SK-N-SH treated with all-trans-retinoic acid at 6 μM for 48 hours (cell line): ENCODE results near the gene ANKRD55.

Source experiments
- CREB5 ChIP-seq: fragments of 250-450 bp; sonication (Bioruptor Pico); IDR thresholded peaks from 2 replicates; pipeline ENCODE4 v1.5.1; 2020; ENCODE audit warnings: low read depth, mild to moderate bottlenecking, moderate library complexity
- ESRRG ChIP-seq: fragments of 250-450 bp; sonication (Bioruptor Pico); IDR thresholded peaks from 2 replicates; pipeline ENCODE4 v1.6.1; 2021; ENCODE audit warnings: mild to moderate bottlenecking
- GLIS3 ChIP-seq: fragments of 250-450 bp; sonication (Bioruptor Pico); IDR thresholded peaks from 2 replicates; pipeline ENCODE4 v1.5.0; 2020; ENCODE audit warnings: mild to moderate bottlenecking, moderate library complexity
- OSR1 ChIP-seq: fragments of 250-450 bp; sonication (Bioruptor Pico); IDR thresholded peaks from 2 replicates; pipeline ENCODE4 v1.8.0; 2022; ENCODE audit warnings: moderate library complexity, mild to moderate bottlenecking, inconsistent platforms
- PATZ1 ChIP-seq: fragments of 250-450 bp; sonication (Bioruptor Pico); IDR thresholded peaks from 2 replicates; pipeline ENCODE4 v1.8.0; 2020; ENCODE audit warnings: mild to moderate bottlenecking, moderate library complexity, borderline replicate concordance
- SNAI2 ChIP-seq: fragments of 250-450 bp; sonication (Bioruptor Pico); IDR thresholded peaks from 2 replicates; pipeline ENCODE4 v1.5.0; 2020; ENCODE audit warnings: mild to moderate bottlenecking, moderate library complexity
- TCF4 ChIP-seq: fragments of 250-450 bp; sonication (Bioruptor Pico); IDR thresholded peaks from 2 replicates; pipeline ENCODE4 v1.8.0; 2021; ENCODE audit warnings: mild to moderate bottlenecking, moderate library complexity, borderline replicate concordance
- TOX ChIP-seq: fragments of 250-450 bp; sonication (Bioruptor Pico); IDR thresholded peaks from 2 replicates; pipeline ENCODE4 v1.8.0; 2021; ENCODE audit warnings: mild to moderate bottlenecking, moderate library complexity, borderline replicate concordance
- TSHZ2 ChIP-seq: fragments of 250-450 bp; sonication (Bioruptor Pico); IDR thresholded peaks from 2 replicates; pipeline ENCODE4 v1.5.0; 2020; ENCODE audit warnings: mild to moderate bottlenecking, moderate library complexity
- ZFP3 ChIP-seq: fragments of 250-450 bp; sonication (Bioruptor Pico); IDR thresholded peaks from 2 replicates; pipeline ENCODE4 v1.5.0; 2020; ENCODE audit warnings: mild to moderate bottlenecking, moderate library complexity
- ZFP30 ChIP-seq: fragments of 450-650 bp; formaldehyde crosslinking; IDR thresholded peaks from 2 replicates; pipeline ENCODE4 v1.5.0; 2022; ENCODE audit warnings: mild to moderate bottlenecking, moderate library complexity
- ZNF565 ChIP-seq: fragments of 450-650 bp; formaldehyde crosslinking; conservative IDR thresholded peaks from 2 replicates; pipeline ENCODE4 v1.5.0; 2020; ENCODE audit warnings: low read depth, mild to moderate bottlenecking, moderate library complexity
- ZNF70 ChIP-seq: fragments of 450-650 bp; formaldehyde crosslinking; IDR thresholded peaks from 2 replicates; pipeline ENCODE4 v1.5.0; 2020; ENCODE audit warnings: mild to moderate bottlenecking, moderate library complexity

- TF ChIP-seq OSR1 (no peak), ESRRG (CRISPR knock-in tag) (no peak), ZNF565 (CRISPR knock-in tag) (no peak), GLIS3 (CRISPR knock-in tag) (no peak), PATZ1 (CRISPR knock-in tag) (no peak), TOX (no peak), TCF4 (CRISPR knock-in tag) (no peak), ZNF70 (CRISPR knock-in tag) (no peak), ZFP30 (no peak), TSHZ2 (CRISPR knock-in tag) (no peak), CREB5 (CRISPR knock-in tag) (no peak), SNAI2 (CRISPR knock-in tag) (no peak), ZFP3 (no peak)
These were observed 32.0 kb downstream of the ANKRD55 start for GRCh38 chr5:56200971-56201666.
